Immature natural killer cell (primary cell): Measurements from ENCODE around the gene RSPH1. TPM values are rescaled to one million over a fixed set of nuclear protein-coding genes. Genes with fewer than 3 reads are reported as not detected.

ENCODE experiments used
- DNase-seq, 3 donors: peaks; one replicate each; pipeline ENCODE4 v3.0.0; 2022; ENCODE audit warnings: mixed read lengths in 1 of 3
- H3K27ac Mint-ChIP-seq, 6 donors: one replicate each; pipeline ENCODE4 v1.8.0; 2020; ENCODE audit warnings: mixed read lengths in 6 of 6, mild to moderate bottlenecking in 5 of 6, inconsistent platforms in 4 of 6, moderate library complexity in 3 of 6
- H3K27me3 Mint-ChIP-seq, 3 donors: one replicate each; pipeline ENCODE4 v1.8.0; 2020 to 2021; ENCODE audit warnings: low read depth in 3 of 3, mild to moderate bottlenecking in 3 of 3, mixed read lengths in 3 of 3, moderate library complexity in 3 of 3, inconsistent platforms in 1 of 3
- H3K36me3 Mint-ChIP-seq, 3 donors: one replicate each; pipeline ENCODE4 v1.8.0; 2020; ENCODE audit warnings: mixed read lengths in 3 of 3, inconsistent platforms in 2 of 3, mild to moderate bottlenecking in 2 of 3
- H3K4me1 Mint-ChIP-seq, 2 donors: one replicate each; pipeline ENCODE4 v1.8.0; 2020; ENCODE audit warnings: inconsistent platforms in 2 of 2, mild to moderate bottlenecking in 2 of 2, mixed read lengths in 2 of 2, moderate library complexity in 1 of 2
- H3K4me3 Mint-ChIP-seq, 5 donors: one replicate each; pipeline ENCODE4 v1.8.0; 2020; ENCODE audit warnings: mild to moderate bottlenecking in 5 of 5, mixed read lengths in 5 of 5, inconsistent platforms in 3 of 5, moderate library complexity in 3 of 5
- H3K9me3 Mint-ChIP-seq, 6 donors: one replicate each; pipeline ENCODE4 v1.8.0; 2020; ENCODE audit warnings: mild to moderate bottlenecking in 6 of 6, mixed read lengths in 6 of 6, inconsistent platforms in 4 of 6, moderate library complexity in 3 of 6
- polyA plus RNA-seq, 3 donors: library from polyadenylated mRNA; unstranded; fragments of 300-500 nt; fragmentation: Illumina TruSeq; gene quantifications; one replicate each; pipeline ENCODE4 v1.2.3, GENCODE V29; 2021

Gene RSPH1
- polyA plus RNA-seq, 3 donors from 2014 or later: 0.37 TPM; not detected in 2

GRCh38 chr21:42424914-42425541 lies 71.0 kb downstream of the RSPH1 start:
- peaks cover 66 to 76% of the 10 kb centered on the region in 2 donors for H3K4me1 Mint-ChIP-seq
- peaks cover 30 to 57% (median 41%) of the 10 kb centered on the region in 3 donors for H3K27me3 Mint-ChIP-seq
- peak overlapping the region; percentile 69 to 92 (median 80) for H3K4me3 Mint-ChIP-seq
- peak; percentile 91 to 93 (median 92) for DNase-seq
- H3K36me3 Mint-ChIP-seq: no peaks in the 10 kb centered on the region
- peak overlapping the region; percentile 89 to 94 (median 92) for H3K27ac Mint-ChIP-seq
- H3K9me3 Mint-ChIP-seq: peaks cover 0 to 6% (median 0%) of the 10 kb centered on the region in 6 donors

- Mint-ChIP-seq H3K9me3 (peaks cover 0 to 6% (median 0%) of the 10 kb centered on the region in 6 donors), H3K4me1 (peaks cover 68 to 89% of the 10 kb centered on the region in 2 donors), H3K27ac (peak overlapping the region; percentile 89 to 94 (median 92)), H3K27me3 (peaks cover 28 to 53% (median 41%) of the 10 kb centered on the region in 3 donors), H3K4me3 (peak overlapping the region; percentile 69 to 92 (median 80)), H3K36me3 (peaks cover 0 to 3% (median 0%) of the 10 kb centered on the region in 3 donors)
- no peak for DNase-seq
Measured at GRCh38 chr21:42423685-42424084, 72.3 kb downstream of the RSPH1 start.

GRCh38 chr21:42423197-42423675 lies 72.8 kb downstream of the RSPH1 start:
- peak overlapping the region; percentile 69 to 92 (median 80) for H3K4me3 Mint-ChIP-seq
- H3K4me1 Mint-ChIP-seq: peaks cover 69 to 91% of the 10 kb centered on the region in 2 donors
- peak overlapping the region; percentile 57 to 94 (median 92) for H3K27ac Mint-ChIP-seq
- peak; percentile 66 to 70 (median 70) for DNase-seq
- H3K9me3 Mint-ChIP-seq: peaks cover 0 to 6% (median 0%) of the 10 kb centered on the region in 6 donors
- peaks cover 0 to 3% (median 0%) of the 10 kb centered on the region in 3 donors for H3K36me3 Mint-ChIP-seq
- H3K27me3 Mint-ChIP-seq: peaks cover 31 to 57% (median 41%) of the 10 kb centered on the region in 3 donors

Other genes starting within 250 kb of the RSPH1 start
- gene TFF3, start 180.8 kb downstream of the RSPH1 start, polyA plus RNA-seq: not detected
- not detected for gene TFF2, start 145.2 kb downstream of the RSPH1 start, polyA plus RNA-seq
- gene TFF1, start 129.7 kb downstream of the RSPH1 start, polyA plus RNA-seq: not detected
- under 1 TPM in 1 of 3 donors, not detected in 2; 0.30 TPM for gene TMPRSS3, start 100.2 kb downstream of the RSPH1 start, polyA plus RNA-seq
- gene UBASH3A, start 92.3 kb downstream of the RSPH1 start, polyA plus RNA-seq: under 1 TPM in 2 of 3 donors, not detected in 1; 0.38 to 0.58 TPM
- gene SLC37A1, start 17.6 kb upstream of the RSPH1 start, polyA plus RNA-seq: 1 to 10 TPM in 2 of 3 donors, under 1 TPM in 1; 0.09 to 6.3 (median 3.0) TPM
- gene PDE9A, start 157.4 kb upstream of the RSPH1 start, polyA plus RNA-seq: 1 to 10 TPM in 1 of 3 donors, under 1 TPM in 2; 0.40 to 2.3 (median 0.61) TPM